Common myeloid progenitor, CD34-positive (primary cell): ENCODE data around the gene RWDD3.

Experiments used
- CTCF ChIA-PET: fragments of 350-600 bp; sonication (Branson Sonifier 250); formaldehyde crosslinking; loops from one replicate; lab custom pipeline; 2021; ENCODE audit warnings: antibody characterized with exemption; lab: Charles Lee
- POLR2A ChIA-PET: fragments of 350-600 bp; sonication (Branson Sonifier 250); formaldehyde crosslinking; loops from one replicate; lab custom pipeline; 2021; ENCODE audit warnings: antibody characterized with exemption; lab: Charles Lee
- DNase-seq, 3 donors: peaks; one replicate each; pipeline versions ENCODE4 v3.0.0 to v3.0.0-alpha.2; 2013
- H3K27ac ChIP-seq, 2 experiments: 1 replicate in 1 of 2; 2 replicates in 1 of 2; pipeline ENCODE4 v1.7.0; 2013; ENCODE audit warnings: inconsistent platforms in 2 of 2, low read length in 2 of 2, mild to moderate bottlenecking in 2 of 2, low read depth in 1 of 2, moderate library complexity in 1 of 2; ENCODE audit not compliant: severe bottlenecking in 2 of 2, insufficient read depth in 1 of 2, poor library complexity in 1 of 2
- H3K27me3 ChIP-seq, 5 experiments: replicated peaks in 2 of 5; 1 replicate in 3 of 5; 2 replicates in 2 of 5; pipeline versions ENCODE4 v1.6.1 to v1.7.0; 2013; ENCODE audit warnings: low read length in 4 of 5, mild to moderate bottlenecking in 2 of 5, moderate library complexity in 2 of 5, inconsistent platforms in 1 of 5; ENCODE audit not compliant: insufficient read depth in 5 of 5, control insufficient read depth in 4 of 5
- H3K36me3 ChIP-seq, 4 experiments: 1 replicate in 2 of 4; 2 replicates in 2 of 4; pipeline versions ENCODE4 v1.6.1 to v1.7.0; 2013; ENCODE audit warnings: low read length in 3 of 4, control low read depth in 1 of 4, mild to moderate bottlenecking in 1 of 4; ENCODE audit not compliant: control insufficient read depth in 4 of 4, insufficient read depth in 4 of 4
- H3K4me1 ChIP-seq, 4 experiments: 1 replicate in 3 of 4; 2 replicates in 1 of 4; pipeline versions ENCODE4 v1.6.1 to v1.7.1; 2013; ENCODE audit warnings: low read length in 3 of 4, mild to moderate bottlenecking in 3 of 4, control low read depth in 1 of 4, inconsistent platforms in 1 of 4, moderate library complexity in 1 of 4; ENCODE audit not compliant: control insufficient read depth in 4 of 4, insufficient read depth in 4 of 4; ENCODE audit errors: control extremely low read depth in 1 of 4
- H3K4me3 ChIP-seq, 7 experiments: 1 replicate in 4 of 7; 2 replicates in 3 of 7; pipeline versions ENCODE4 v1.5.1 to v1.7.0; 2013; ENCODE audit warnings: mild to moderate bottlenecking in 7 of 7, low read length in 6 of 7, moderate library complexity in 6 of 7, inconsistent platforms in 2 of 7, low read depth in 2 of 7, control low read depth in 1 of 7; ENCODE audit not compliant: insufficient read depth in 4 of 7, control insufficient read depth in 1 of 7; ENCODE audit errors: extremely low read depth in 1 of 7
- H3K9me3 ChIP-seq, 5 experiments: 1 replicate in 4 of 5; 2 replicates in 1 of 5; pipeline versions ENCODE4 v1.6.1 to v1.7.1; 2013; ENCODE audit warnings: low read length in 4 of 5, mild to moderate bottlenecking in 2 of 5, inconsistent platforms in 1 of 5, low read depth in 1 of 5, moderate library complexity in 1 of 5; ENCODE audit not compliant: control insufficient read depth in 4 of 5, insufficient read depth in 2 of 5; ENCODE audit errors: control extremely low read depth in 1 of 5
- WGBS: methylation state at CpG from one replicate; pipeline ENCODE4 v1.1.5; 2013; ENCODE audit not compliant: insufficient coverage; 5-methylcytosine and 5-hydroxymethylcytosine counted together

RWDD3 gene

DNA sequence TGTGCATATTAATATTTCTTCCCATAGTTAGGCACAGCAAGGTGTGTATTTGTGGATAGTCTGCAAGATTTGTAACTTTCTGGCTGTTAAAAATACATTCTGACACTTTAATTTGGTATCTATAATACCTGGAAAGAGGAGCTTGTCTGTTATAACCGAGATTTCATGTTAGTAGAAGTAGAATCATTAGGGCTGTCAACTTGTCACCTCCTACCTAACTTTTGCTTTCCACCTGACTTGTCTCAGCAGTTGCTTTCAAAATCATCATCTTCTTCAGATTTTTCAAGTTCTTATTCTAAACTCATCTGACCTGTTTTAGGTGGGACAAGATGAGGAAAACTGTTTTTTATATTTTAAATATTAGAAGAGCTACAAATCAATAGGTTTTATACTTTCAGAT, 11.0 kb downstream of the RWDD3 start:
- H3K4me1 ChIP-seq: peaks cover 0 to 12% (median 6%) of the 10 kb centered on the region in 4 experiments
- peaks cover 0 to 14% (median 12%) of the 10 kb centered on the region in 5 experiments for H3K9me3 ChIP-seq
- POLR2A ChIA-PET: no interaction called here
- CTCF ChIA-PET: interaction anchor here (0.9 kb wide), 2 partner anchors 9 to 12 kb away, joined by 3 to 4 read pairs; no protein-coding TSS in a partner anchor
- H3K4me3 ChIP-seq: no peak overlapping the region
- no peak for DNase-seq
- peaks cover 9 to 35% (median 29%) of the 10 kb centered on the region in 4 experiments for H3K36me3 ChIP-seq
- no peak overlapping the region for H3K27ac ChIP-seq
- no peaks in the 10 kb centered on the region for H3K27me3 ChIP-seq
- no CpG with 5 or more reads among the region's 1 CpG for WGBS

DNA sequence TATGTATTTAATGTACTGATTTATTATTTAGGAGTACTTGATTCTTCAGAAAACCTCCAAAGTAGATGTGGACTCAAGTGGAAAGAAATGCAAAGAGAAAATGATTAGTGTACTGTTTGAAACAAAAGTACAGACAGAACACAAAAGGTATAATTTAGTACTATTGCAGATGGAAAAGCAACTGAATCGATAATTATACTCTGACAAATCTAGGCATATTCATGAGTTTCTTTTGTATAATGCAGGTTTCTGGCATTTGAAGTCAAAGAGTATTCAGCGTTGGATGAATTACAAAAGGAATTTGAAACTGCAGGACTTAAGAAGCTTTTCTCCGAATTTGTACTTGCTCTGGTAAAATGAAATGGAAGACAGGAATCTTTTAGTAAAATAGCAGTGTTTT, 12.5 kb downstream of the RWDD3 start:
- Histone ChIP-seq H3K27me3 (no peaks in the 10 kb centered on the region), H3K9me3 (peaks cover 0 to 8% (median 3%) of the 10 kb centered on the region in 5 experiments), H3K27ac (no peak overlapping the region), H3K4me1 (peaks cover 0 to 27% (median 13%) of the 10 kb centered on the region in 4 experiments), H3K4me3 (no peak overlapping the region), H3K36me3 (peaks cover 3 to 20% (median 16%) of the 10 kb centered on the region in 4 experiments)
- DNase-seq: no peak
- ChIA-PET POLR2A (no interaction called here), CTCF (no interaction called here)
- WGBS: 100% methylated on average over 2 of the region's 3 CpGs

DNA sequence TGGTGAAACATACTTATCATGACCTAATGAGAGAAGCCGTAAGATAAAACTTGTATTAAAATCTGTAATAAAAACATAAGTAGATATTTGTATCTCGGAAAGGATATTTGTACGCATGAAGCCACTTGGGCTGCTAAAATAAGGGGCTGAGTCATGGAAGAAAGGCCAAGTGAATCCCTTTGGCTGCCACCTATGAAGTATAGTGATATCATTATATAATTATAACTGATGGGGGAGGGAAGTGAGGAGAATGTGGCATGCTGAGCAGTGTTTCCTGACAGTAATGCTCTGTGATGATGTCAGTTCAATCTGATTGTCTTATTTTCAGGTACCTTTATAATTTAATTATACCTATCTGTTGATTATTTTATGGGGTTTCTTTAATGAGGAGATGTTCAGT, 13.6 kb downstream of the RWDD3 start:
- no CpG with 5 or more reads among the region's 3 CpGs for WGBS
- peaks cover 10 to 38% (median 21%) of the 10 kb centered on the region in 4 experiments for H3K4me1 ChIP-seq
- ChIA-PET POLR2A (no interaction called here), CTCF (interaction anchor here (0.6 kb wide), 1 partner anchor 687 kb away, joined by 3 read pairs; no protein-coding TSS in a partner anchor)
- H3K27me3 ChIP-seq: no peaks in the 10 kb centered on the region
- no peak overlapping the region for H3K4me3 ChIP-seq
- H3K9me3 ChIP-seq: no peaks in the 10 kb centered on the region
- no peak for DNase-seq
- no peak overlapping the region for H3K27ac ChIP-seq
- peaks cover 0 to 11% (median 11%) of the 10 kb centered on the region in 4 experiments for H3K36me3 ChIP-seq

DNA sequence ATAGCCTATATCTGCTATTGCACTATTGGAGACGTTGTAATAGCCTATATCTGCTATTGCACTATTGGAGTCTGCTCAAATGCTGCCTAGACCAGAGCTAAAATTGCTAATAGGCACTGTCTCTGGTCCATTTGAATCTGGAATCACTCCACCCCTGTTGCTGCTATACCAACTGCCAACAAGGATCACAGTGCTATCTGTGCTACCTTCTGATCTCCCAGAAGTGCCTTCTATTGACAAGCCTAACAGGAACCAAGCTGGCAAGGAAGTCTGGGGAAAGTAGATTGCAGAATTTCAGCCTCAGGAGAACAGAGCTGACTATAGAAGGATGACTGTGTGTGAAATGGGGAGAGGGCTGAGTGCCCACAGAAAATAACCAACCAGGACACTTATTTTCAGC, 15.9 kb downstream of the RWDD3 start:
- WGBS: 0% methylated on average over 1 of the region's 1 CpG
- Histone ChIP-seq H3K27ac (no peak overlapping the region), H3K4me1 (peaks cover 11 to 42% (median 22%) of the 10 kb centered on the region in 4 experiments), H3K27me3 (peaks cover 0 to 3% (median 0%) of the 10 kb centered on the region in 5 experiments), H3K4me3 (peak overlapping the region in 1 of 7 experiments; percentile 23), H3K36me3 (peaks cover 0 to 5% (median 0%) of the 10 kb centered on the region in 4 experiments), H3K9me3 (no peaks in the 10 kb centered on the region)
- ChIA-PET CTCF (interaction anchor here (1.2 to 1.5 kb wide), 3 partner anchors 13 to 133 kb away, joined by 3 to 12 read pairs (median 3); partner anchors contain the start of genes RWDD3 and TLCD4), POLR2A (no interaction called here)
- peak; percentile 74 to 96 (median 90) for DNase-seq

DNA sequence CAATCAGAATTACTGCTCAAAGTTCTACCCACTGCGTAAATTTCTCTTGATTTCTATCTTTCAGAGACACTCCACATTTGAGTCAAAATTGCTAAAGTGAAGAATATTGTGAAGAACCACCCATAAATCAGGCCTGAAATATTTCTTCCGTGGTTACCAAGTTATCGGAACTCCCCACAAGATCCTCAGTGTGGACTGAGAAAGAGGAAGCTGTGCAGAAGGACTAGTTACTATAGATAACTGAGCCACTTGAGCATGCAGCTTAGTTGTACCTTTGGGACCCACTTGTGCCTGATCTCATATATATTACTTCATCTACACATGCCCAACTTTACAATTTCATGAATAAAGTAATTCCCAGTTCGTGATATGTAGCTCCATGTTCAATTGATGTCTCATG, 18.4 kb downstream of the RWDD3 start:
- WGBS: 0% methylated on average over 2 of the region's 4 CpGs
- no peak overlapping the region for H3K4me3 ChIP-seq
- ChIA-PET POLR2A (no interaction called here), CTCF (interaction anchor here (1.0 to 1.4 kb wide), 2 partner anchors 17 to 18 kb away, joined by 3 to 6 read pairs; partner anchors contain the start of gene RWDD3)
- no peaks in the 10 kb centered on the region for H3K9me3 ChIP-seq
- H3K27ac ChIP-seq: no peak overlapping the region
- H3K4me1 ChIP-seq: peaks cover 11 to 42% (median 22%) of the 10 kb centered on the region in 4 experiments
- no peaks in the 10 kb centered on the region for H3K36me3 ChIP-seq
- H3K27me3 ChIP-seq: peaks cover 0 to 3% (median 0%) of the 10 kb centered on the region in 5 experiments
- DNase-seq: peak; percentile 73 to 96 (median 93)

DNA sequence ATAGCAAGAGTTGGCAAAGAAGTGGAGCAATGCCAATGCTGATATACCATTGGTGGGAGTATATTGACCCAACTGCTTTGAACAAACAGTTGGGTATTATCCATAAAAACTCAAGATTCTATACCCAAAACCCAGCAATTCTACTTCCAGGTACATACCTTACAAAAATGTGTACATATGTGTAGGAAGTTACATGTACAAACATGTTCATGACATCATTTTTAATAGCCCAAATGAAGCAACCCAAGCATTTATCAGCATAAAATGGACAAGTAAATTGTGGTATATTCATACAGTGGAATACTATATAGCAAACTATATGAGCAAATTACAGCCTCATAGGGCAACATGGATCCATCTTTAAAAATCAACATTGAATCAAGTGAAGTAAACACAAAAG, 20.9 kb downstream of the RWDD3 start:
- H3K4me3 ChIP-seq: no peak overlapping the region
- ChIA-PET CTCF (no interaction called here), POLR2A (no interaction called here)

DNA sequence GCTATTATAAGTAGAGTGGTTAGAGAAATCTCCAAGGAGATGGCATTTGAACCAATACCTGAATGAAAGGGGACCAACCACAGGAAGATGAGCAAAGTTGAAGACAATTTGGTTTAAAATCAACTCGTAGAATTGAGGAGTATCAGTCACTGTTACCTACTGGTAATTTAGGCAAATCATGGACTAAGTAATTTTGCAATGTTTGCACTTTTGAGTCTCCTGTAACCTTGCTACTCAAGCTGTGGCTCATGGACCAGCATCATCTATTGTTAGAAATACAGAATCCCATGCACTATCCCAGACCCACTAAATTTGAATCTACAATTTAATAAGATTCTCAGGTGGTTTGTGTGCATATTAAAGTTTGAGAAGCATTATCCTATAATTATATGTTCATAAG, 21.8 kb downstream of the RWDD3 start:
- WGBS: 100% methylated on average over 1 of the region's 1 CpG
- CTCF ChIA-PET: no interaction called here
- DNase-seq: no peak
- peaks cover 0 to 3% (median 0%) of the 10 kb centered on the region in 5 experiments for H3K27me3 ChIP-seq
- peaks cover 7 to 22% (median 12%) of the 10 kb centered on the region in 4 experiments for H3K4me1 ChIP-seq
- H3K4me3 ChIP-seq: no peak overlapping the region
- H3K9me3 ChIP-seq: no peaks in the 10 kb centered on the region
- no peaks in the 10 kb centered on the region for H3K36me3 ChIP-seq
- H3K27ac ChIP-seq: no peak overlapping the region
- POLR2A ChIA-PET: no interaction called here

More for the DNA sequence above, 20.9 kb downstream of the RWDD3 start:
- Histone ChIP-seq H3K36me3 (no peaks in the 10 kb centered on the region), H3K27me3 (peaks cover 0 to 3% (median 0%) of the 10 kb centered on the region in 5 experiments), H3K9me3 (no peaks in the 10 kb centered on the region), H3K27ac (no peak overlapping the region), H3K4me1 (peaks cover 11 to 31% (median 16%) of the 10 kb centered on the region in 4 experiments)
- DNase-seq: no peak
